Prostate gland (tissue), 2 donors: ENCODE data around the gene CEACAM20. TPM values are rescaled to one million over a fixed set of nuclear protein-coding genes. Genes with fewer than 3 reads are reported as not detected.
"Not testable (repeated sequence)": the region's sequence is repeated elsewhere in the genome, so short reads cannot be mapped to it uniquely, and the experiment has no call there.

ENCODE experiments used
- DNase-seq: peaks from one replicate; pipeline ENCODE4 v3.0.0-alpha.2; 2019; ENCODE audit warnings: low spot score
- H3K27ac ChIP-seq, 2 donors: fragments of 200-600 bp; sonication (generic); 2 replicates each; pipeline ENCODE4 v1.5.1; 2017 to 2019
- H3K27me3 ChIP-seq: fragments of 200-600 bp; sonication (generic); replicated peaks from 2 replicates; pipeline ENCODE4 v1.5.1; 2019; ENCODE audit not compliant: insufficient read depth
- H3K36me3 ChIP-seq, 2 donors: fragments of 200-600 bp; sonication (generic); 1 replicate in 1 of 2; 2 replicates in 1 of 2; pipeline versions ENCODE4 v1.5.1 to v1.8.1; 2017 to 2019
- H3K4me1 ChIP-seq: fragments of 200-600 bp; sonication (generic); replicated peaks from 2 replicates; pipeline ENCODE4 v1.5.1; 2019
- H3K4me3 ChIP-seq, 2 donors: fragments of 200-600 bp; sonication (generic); 2 replicates each; pipeline ENCODE4 v1.5.1; 2017 to 2019
- H3K9me3 ChIP-seq: fragments of 200-600 bp; sonication (generic); 2 replicates; pipeline ENCODE4 v1.5.1; 2017
- POLR2A ChIP-seq: fragments of 450-650 bp; IDR thresholded peaks from one replicate; pipeline ENCODE4 v1.6.1; 2016; ENCODE audit warnings: antibody characterized with exemption, mild to moderate bottlenecking
- POLR2AphosphoS5 ChIP-seq: sonication (generic); formaldehyde crosslinking; IDR thresholded peaks from one replicate; pipeline ENCODE4 v1.6.1; 2017; ENCODE audit warnings: antibody characterized with exemption
- WGBS: methylation state at CpG from one replicate; pipeline ENCODE4 v1.1.5; 2018; 5-methylcytosine and 5-hydroxymethylcytosine counted together
- intact Hi-C: fragments of 100-400 bp; cut with DNase I; formaldehyde crosslinking; loops from one replicate; pipeline ENCODE4 v1.14.2; 2022
- small RNA-seq, 2 donors: library from RNA; depleted of rRNA; stranded (forward); fragments of <200 nt; gene quantifications; one replicate each; pipeline ENCODE3, GENCODE V24; 2016
- total RNA-seq, 2 donors: library from RNA; depleted of rRNA; stranded (reverse); fragments of >200 nt; gene quantifications; one replicate each; pipeline ENCODE4 v1.1.0, GENCODE V29; 2016
- TF ChIP-seq, protein P1 (sequence below), 4 experiments: fragments of 200-600 bp in 2 of 4; fragments of 450-650 bp in 2 of 4; sonication (generic) in 2 of 4; IDR thresholded peaks; 1 replicate in 3 of 4; 2 replicates in 1 of 4; pipeline ENCODE4 v1.5.1; 2016 to 2019; ENCODE audit warnings: antibody characterized with exemption in 4 of 4, mild to moderate bottlenecking in 2 of 4, moderate library complexity in 2 of 4

CEACAM20 gene
- total RNA-seq, 2 donors from 2014 or later: 2.6 TPM; not detected in 1

DNA sequence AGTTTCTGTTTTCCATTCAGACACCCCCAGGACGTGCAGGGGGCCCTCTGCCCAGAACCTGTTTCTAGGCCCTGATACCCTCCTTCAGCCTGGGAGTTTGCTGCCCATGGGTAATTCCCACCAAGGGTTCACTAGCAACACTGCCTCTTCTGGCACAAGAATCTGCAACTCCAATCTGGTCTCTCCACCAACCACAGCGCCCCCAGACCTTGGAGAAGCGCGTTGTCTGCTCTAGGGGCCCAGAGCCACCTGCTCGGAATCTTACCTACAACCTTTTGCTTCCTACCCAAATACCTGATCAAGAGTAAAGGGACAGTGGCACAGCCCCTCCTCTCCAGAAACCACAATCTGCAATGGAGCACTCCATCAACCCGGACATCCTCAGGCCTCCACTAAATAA, 29.9 kb downstream of the CEACAM20 start:
- intact Hi-C loops: no loop called here
- Histone ChIP-seq H3K4me3 (peak overlapping the region; percentile 78 to 86), H3K4me1 (peaks cover 6% of the 10 kb centered on the region), H3K27ac (no peak overlapping the region), H3K36me3 (no peaks in the 10 kb centered on the region), H3K27me3 (no peaks in the 10 kb centered on the region), H3K9me3 (no peaks in the 10 kb centered on the region)
- WGBS: 19% methylated on average over 6 of the region's 6 CpGs
- no peak for DNase-seq
- no peak for TF ChIP-seq POLR2A
- TF ChIP-seq, protein P1, sequence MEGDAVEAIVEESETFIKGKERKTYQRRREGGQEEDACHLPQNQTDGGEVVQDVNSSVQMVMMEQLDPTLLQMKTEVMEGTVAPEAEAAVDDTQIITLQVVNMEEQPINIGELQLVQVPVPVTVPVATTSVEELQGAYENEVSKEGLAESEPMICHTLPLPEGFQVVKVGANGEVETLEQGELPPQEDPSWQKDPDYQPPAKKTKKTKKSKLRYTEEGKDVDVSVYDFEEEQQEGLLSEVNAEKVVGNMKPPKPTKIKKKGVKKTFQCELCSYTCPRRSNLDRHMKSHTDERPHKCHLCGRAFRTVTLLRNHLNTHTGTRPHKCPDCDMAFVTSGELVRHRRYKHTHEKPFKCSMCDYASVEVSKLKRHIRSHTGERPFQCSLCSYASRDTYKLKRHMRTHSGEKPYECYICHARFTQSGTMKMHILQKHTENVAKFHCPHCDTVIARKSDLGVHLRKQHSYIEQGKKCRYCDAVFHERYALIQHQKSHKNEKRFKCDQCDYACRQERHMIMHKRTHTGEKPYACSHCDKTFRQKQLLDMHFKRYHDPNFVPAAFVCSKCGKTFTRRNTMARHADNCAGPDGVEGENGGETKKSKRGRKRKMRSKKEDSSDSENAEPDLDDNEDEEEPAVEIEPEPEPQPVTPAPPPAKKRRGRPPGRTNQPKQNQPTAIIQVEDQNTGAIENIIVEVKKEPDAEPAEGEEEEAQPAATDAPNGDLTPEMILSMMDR (IDR thresholded peaks at IDR 0.05): no peak
- TF ChIP-seq POLR2AphosphoS5: no peak

GRCh38 chr19:44498988-44499387, 30.5 kb downstream of the CEACAM20 start:
- no peak for TF ChIP-seq POLR2AphosphoS5
- no peak for DNase-seq
- Histone ChIP-seq H3K27ac (no peak overlapping the region), H3K4me1 (peaks cover 6% of the 10 kb centered on the region), H3K36me3 (peaks cover 0 to 5% of the 10 kb centered on the region in 2 donors), H3K4me3 (no peak overlapping the region), H3K27me3 (no peaks in the 10 kb centered on the region), H3K9me3 (no peaks in the 10 kb centered on the region)
- WGBS: 97% methylated on average over 9 of the region's 9 CpGs
- intact Hi-C loops: no loop called here

DNA sequence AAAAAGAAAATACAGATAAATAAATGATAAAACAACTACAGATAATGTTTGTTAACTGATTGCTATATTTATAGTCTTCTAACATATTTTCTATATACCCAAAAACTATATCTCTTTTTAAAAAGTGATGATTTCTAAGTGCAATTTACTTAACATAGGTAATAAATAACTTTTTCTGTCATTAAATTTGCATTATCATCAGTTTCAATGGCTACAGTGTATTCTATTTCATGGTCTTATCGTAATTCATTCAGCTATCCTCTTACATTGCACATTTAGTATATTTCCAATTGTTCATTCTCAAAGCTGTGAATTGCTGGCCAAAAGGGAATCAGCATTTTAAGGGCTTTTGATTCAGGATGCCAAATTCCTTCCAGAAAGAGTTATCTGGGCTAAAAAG, 32.8 kb downstream of the CEACAM20 start:
- intact Hi-C loops: no loop called here
- Histone ChIP-seq H3K27ac (no peak overlapping the region), H3K9me3 (no peaks in the 10 kb centered on the region), H3K4me1 (peaks cover 6% of the 10 kb centered on the region), H3K36me3 (peaks cover 0 to 9% of the 10 kb centered on the region in 2 donors), H3K27me3 (no peaks in the 10 kb centered on the region), H3K4me3 (no peak overlapping the region)
- TF ChIP-seq POLR2A: no peak
- no peak for TF ChIP-seq POLR2AphosphoS5
- TF ChIP-seq, protein P1 (IDR thresholded peaks at IDR 0.05): no peak
- no peak for DNase-seq
- WGBS: 100% methylated on average over 1 of the region's 1 CpG

- 96% methylated on average over 7 of the region's 7 CpGs for WGBS
- intact Hi-C loops: no loop called here
- peaks cover 16 to 32% of the 10 kb centered on the region in 2 donors for H3K36me3 ChIP-seq
These were observed 52.7 kb downstream of the CEACAM20 start for GRCh38 chr19:44476559-44477408.

GRCh38 chr19:44468730-44469129, 60.7 kb downstream of the CEACAM20 start:
- 61% methylated on average over 5 of the region's 5 CpGs for WGBS

More at GRCh38 chr19:44476559-44477408, 52.7 kb downstream of the CEACAM20 start:
- Histone ChIP-seq H3K4me3 (no peak overlapping the region), H3K27ac (no peak overlapping the region), H3K4me1 (no peaks in the 10 kb centered on the region), H3K27me3 (no peaks in the 10 kb centered on the region), H3K9me3 (peaks cover 12% of the 10 kb centered on the region)
- DNase-seq: no peak
- TF ChIP-seq, protein P1 (IDR thresholded peaks at IDR 0.05): no peak
- TF ChIP-seq POLR2AphosphoS5: no peak
- TF ChIP-seq POLR2A: no peak

DNA sequence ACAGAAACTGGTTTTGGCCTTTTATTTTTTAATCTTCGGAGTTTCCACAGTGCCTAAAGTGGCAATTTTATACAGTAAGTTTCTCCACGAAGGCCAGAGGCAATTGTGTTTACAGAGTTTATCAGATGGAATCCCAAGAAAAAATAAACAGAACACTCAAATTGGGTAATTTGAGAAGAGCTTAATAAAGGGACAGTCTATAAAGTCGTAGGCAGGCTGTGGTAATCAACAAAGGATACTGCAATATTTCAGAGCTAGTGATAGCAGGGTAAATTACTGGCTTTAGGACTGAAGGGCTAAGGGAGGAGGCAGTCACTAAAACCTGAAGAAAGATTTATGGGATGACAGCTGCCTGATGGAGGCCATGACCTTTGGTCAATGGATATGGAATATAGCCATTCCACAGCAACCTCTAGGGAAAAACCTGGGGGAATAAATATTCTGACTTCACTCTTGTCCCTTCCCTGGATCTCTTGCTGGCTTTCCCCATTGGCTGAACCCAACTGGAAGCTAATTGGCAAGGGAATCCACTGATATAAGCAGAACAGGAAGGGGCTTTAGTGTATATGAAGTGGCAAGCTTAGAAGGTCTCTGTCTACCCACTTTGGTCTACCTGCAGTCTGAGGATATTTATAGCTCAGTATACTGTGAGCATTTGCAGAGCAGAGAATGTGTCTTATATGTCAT, 66.7 kb downstream of the CEACAM20 start:
- H3K27ac ChIP-seq, H3K4me1 ChIP-seq, DNase-seq, H3K36me3 ChIP-seq, H3K27me3 ChIP-seq, H3K4me3 ChIP-seq, intact Hi-C loops, H3K9me3 ChIP-seq: not testable (repeated sequence)
- WGBS: 45% methylated on average over 3 of the region's 3 CpGs

More at GRCh38 chr19:44468730-44469129, 60.7 kb downstream of the CEACAM20 start:
- intact Hi-C loops, H3K4me1 ChIP-seq, H3K27ac ChIP-seq, DNase-seq, H3K4me3 ChIP-seq, H3K27me3 ChIP-seq, H3K36me3 ChIP-seq, H3K9me3 ChIP-seq: not testable (repeated sequence)

Small RNAs within 50 kb of the gene (small RNA-seq; reads per million reads assigned to genes)
- gene AC243964.1: 0 reads per million in 2 donors

Other genes with a start within 250 kb of the CEACAM20 start
- gene ZNF235, start 224.7 kb downstream of the CEACAM20 start, total RNA-seq: 10 to 100 TPM in 1 of 2 donors, 1 to 10 TPM in 1; 6.2 to 13.1 TPM
- gene ZNF112, start 173.0 kb downstream of the CEACAM20 start, total RNA-seq: 1 to 10 TPM; 7.1 to 7.3 TPM
- gene ZNF285, start 128.1 kb downstream of the CEACAM20 start, total RNA-seq: 1 to 10 TPM; 2.3 to 5.4 TPM
- 1 to 10 TPM; 6.1 to 7.0 TPM for gene ZNF229, start 81.2 kb downstream of the CEACAM20 start, total RNA-seq
- gene ZNF180, start 29.2 kb downstream of the CEACAM20 start, total RNA-seq: 10 to 100 TPM in 1 of 2 donors, 1 to 10 TPM in 1; 8.3 to 18.5 TPM
- not detected for gene IGSF23, start 83.9 kb upstream of the CEACAM20 start, total RNA-seq
- 10 to 100 TPM; 30.1 to 35.6 TPM for gene PVR, start 114.2 kb upstream of the CEACAM20 start, total RNA-seq
- gene CEACAM19, start 141.8 kb upstream of the CEACAM20 start, total RNA-seq: 1 to 10 TPM; 3.6 to 8.1 TPM
- gene CEACAM16, start 169.5 kb upstream of the CEACAM20 start, total RNA-seq: not detected
- 10 to 100 TPM; 22.6 to 44.0 TPM for gene BCL3, start 219.0 kb upstream of the CEACAM20 start, total RNA-seq
- gene CBLC, start 248.2 kb upstream of the CEACAM20 start, total RNA-seq: 10 to 100 TPM; 30.1 to 33.6 TPM